ENCODE data around the gene KRTAP24-1.

Gene KRTAP24-1

GRCh38 chr21:30282850-30283249 lies at the start of gene KRTAP24-1:
TSS of gene KRTAP24-1 (minus strand) at chr21:30282950. CDS start at chr21:30282932, 18 bp downstream.
- no peak for TF ChIP-seq CTCF (IDR thresholded peaks at IDR 0.05; ENCODE audit: borderline replicate concordance, control extremely low read depth, extremely low read depth, insufficient read depth, missing control alignments)
- no peak for DNase-seq (ENCODE audit: low spot score)
- in situ Hi-C loops (cut with MboI; ENCODE audit: low sequenced_read_pairs, unreplicated experiment): no loop called here

DNA sequence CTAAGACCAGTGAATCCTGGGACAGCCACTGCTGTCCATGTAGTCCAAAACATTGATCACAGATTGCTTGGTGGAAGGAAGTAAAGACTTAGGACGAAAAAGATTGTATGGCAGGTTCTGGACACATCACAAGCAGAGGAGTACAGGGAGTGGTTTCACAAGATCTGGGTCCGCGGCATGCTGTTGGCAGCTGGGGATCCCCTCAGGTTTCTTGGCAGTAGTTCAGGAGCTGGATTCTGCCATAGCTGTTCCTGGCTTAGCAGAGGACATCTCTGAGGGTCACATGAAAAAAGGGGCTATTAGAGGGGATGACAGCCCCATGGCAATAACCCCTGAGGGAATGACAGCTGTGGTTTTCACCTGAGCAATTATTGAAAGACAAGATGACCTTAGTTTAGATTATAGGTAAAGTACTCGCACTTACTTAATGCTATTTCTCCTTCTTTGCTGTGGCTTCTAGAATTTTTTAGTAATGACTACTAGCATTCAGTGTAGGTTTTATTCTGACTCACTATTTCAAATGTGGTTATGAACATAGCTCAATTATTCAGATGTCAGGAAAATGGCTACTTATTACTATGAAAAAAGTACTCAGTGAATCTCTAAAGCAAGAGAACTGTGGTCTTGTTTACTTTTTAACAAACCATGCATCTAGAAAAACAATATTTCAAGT lies 46.6 kb upstream of the KRTAP24-1 start:
- in situ Hi-C loops (cut with MboI; ENCODE audit: low sequenced_read_pairs, unreplicated experiment): no loop called here
- no peak for DNase-seq (ENCODE audit: low spot score)
- no peak for TF ChIP-seq CTCF (IDR thresholded peaks at IDR 0.05; ENCODE audit: borderline replicate concordance, control extremely low read depth, extremely low read depth, insufficient read depth, missing control alignments)

- in situ Hi-C loops (cut with MboI; ENCODE audit: low sequenced_read_pairs, unreplicated experiment): no loop called here
- TF ChIP-seq CTCF (IDR thresholded peaks at IDR 0.05; ENCODE audit: borderline replicate concordance, control extremely low read depth, extremely low read depth, insufficient read depth, missing control alignments): no peak
- no peak for DNase-seq (ENCODE audit: low spot score)
These were observed 43.6 kb upstream of the KRTAP24-1 start for GRCh38 chr21:30326390-30326789.

- in situ Hi-C loops (cut with MboI; ENCODE audit: low sequenced_read_pairs, unreplicated experiment): no loop called here
- TF ChIP-seq CTCF (IDR thresholded peaks at IDR 0.05; ENCODE audit: borderline replicate concordance, control extremely low read depth, extremely low read depth, insufficient read depth, missing control alignments): no peak
- DNase-seq (ENCODE audit: low spot score): no peak
These were observed 37.5 kb upstream of the KRTAP24-1 start, which contains the start of gene KRTAP26-1 for GRCh38 chr21:30320215-30320614. TSS of gene KRTAP26-1 (minus strand) at chr21:30320315. CDS start at chr21:30320035, 280 bp downstream.

- in situ Hi-C loops (cut with MboI; ENCODE audit: low sequenced_read_pairs, unreplicated experiment): no loop called here
- no peak for TF ChIP-seq CTCF (IDR thresholded peaks at IDR 0.05; ENCODE audit: borderline replicate concordance, control extremely low read depth, extremely low read depth, insufficient read depth, missing control alignments)
- DNase-seq (ENCODE audit: low spot score): no peak
These were observed 33.0 kb upstream of the KRTAP24-1 start for GRCh38 chr21:30315701-30316100.

DNA sequence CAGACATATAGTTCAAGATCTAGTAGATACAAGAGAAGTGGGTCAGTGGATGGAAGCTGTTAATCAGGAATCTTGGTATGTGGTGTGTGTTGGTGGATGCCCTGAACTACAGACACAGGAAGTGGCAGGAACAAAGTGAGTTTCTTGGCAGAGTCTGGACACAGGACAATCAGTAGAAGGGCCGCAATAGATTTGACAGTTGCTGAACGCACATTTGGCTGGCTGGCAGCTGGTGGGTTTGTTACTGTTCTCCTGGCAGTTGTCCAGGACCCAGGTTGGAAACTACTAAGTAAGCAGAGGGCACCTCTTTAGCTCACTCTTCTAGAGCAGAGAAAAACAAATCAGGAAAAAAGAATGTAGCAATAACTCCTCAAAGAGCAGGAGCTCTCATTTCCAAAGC lies 24.1 kb upstream of the KRTAP24-1 start:
- no peak for DNase-seq (ENCODE audit: low spot score)
- in situ Hi-C loops (cut with MboI; ENCODE audit: low sequenced_read_pairs, unreplicated experiment): no loop called here

More for the DNA sequence above, 24.1 kb upstream of the KRTAP24-1 start:
- TF ChIP-seq CTCF (IDR thresholded peaks at IDR 0.05; ENCODE audit: borderline replicate concordance, control extremely low read depth, extremely low read depth, insufficient read depth, missing control alignments): no peak

Measured in GM13976 (cell line).